Endodermal cell (in vitro differentiated cells): Measurements from ENCODE around the gene CBLL1. TPM values are rescaled to one million over a fixed set of nuclear protein-coding genes. Genes with fewer than 3 reads are reported as not detected.

ENCODE experiments used
- DNase-seq: peaks from one replicate; pipeline ENCODE4 v3.0.0-alpha.2; 2017
- H3K27ac ChIP-seq: 2 replicates; pipeline ENCODE4 v1.5.1; 2013; ENCODE audit warnings: mild to moderate bottlenecking, low read depth, low read length, moderate library complexity
- H3K27me3 ChIP-seq: 2 replicates; pipeline ENCODE4 v1.6.1; 2013; ENCODE audit warnings: mild to moderate bottlenecking, low read length, moderate library complexity; ENCODE audit not compliant: insufficient read depth, control insufficient read depth, poor library complexity, severe bottlenecking
- H3K36me3 ChIP-seq: 2 replicates; pipeline ENCODE4 v1.7.0; 2013; ENCODE audit warnings: mild to moderate bottlenecking, low read length, moderate library complexity; ENCODE audit not compliant: control insufficient read depth, insufficient read depth
- H3K4me1 ChIP-seq: one replicate; pipeline ENCODE4 v1.7.0; 2013; ENCODE audit warnings: low read length; ENCODE audit not compliant: control insufficient read depth, insufficient read depth
- H3K4me3 ChIP-seq: 2 replicates; pipeline ENCODE4 v1.5.1; 2013; ENCODE audit warnings: mild to moderate bottlenecking, low read length, moderate library complexity
- H3K9ac ChIP-seq: 2 replicates; pipeline ENCODE4 v1.6.1; 2013; ENCODE audit warnings: mild to moderate bottlenecking, low read length, moderate library complexity; ENCODE audit not compliant: poor library complexity, severe bottlenecking; ENCODE audit errors: extremely low read depth
- H3K9me3 ChIP-seq: 2 replicates; pipeline ENCODE4 v1.6.1; 2013; ENCODE audit warnings: mild to moderate bottlenecking, low read length, moderate library complexity; ENCODE audit not compliant: control insufficient read depth
- H3K27ac Mint-ChIP-seq: 2 replicates; pipeline ENCODE4 v1.8.0; 2020; ENCODE audit warnings: mixed read lengths
- H3K27me3 Mint-ChIP-seq: 2 replicates; pipeline ENCODE4 v1.8.0; 2021; ENCODE audit warnings: mild to moderate bottlenecking, mixed read lengths; ENCODE audit not compliant: insufficient read depth
- H3K36me3 Mint-ChIP-seq: 2 replicates; pipeline ENCODE4 v1.8.0; 2020; ENCODE audit warnings: low read depth, mixed read lengths
- H3K4me1 Mint-ChIP-seq: 2 replicates; pipeline ENCODE4 v1.8.0; 2020; ENCODE audit warnings: mixed read lengths
- H3K4me3 Mint-ChIP-seq: 2 replicates; pipeline ENCODE4 v1.8.0; 2020; ENCODE audit warnings: mild to moderate bottlenecking, moderate library complexity, mixed read lengths
- H3K9me3 Mint-ChIP-seq: 2 replicates; pipeline ENCODE4 v1.8.0; 2020; ENCODE audit warnings: mild to moderate bottlenecking, mixed read lengths
- WGBS, 2 experiments: methylation state at CpG; one replicate each; pipeline versions ENCODE4 v1.1.5 to v1.1.7; 2013; ENCODE audit warnings: missing lambda C conversion rate in 2 of 2, mixed read lengths in 1 of 2; ENCODE audit not compliant: insufficient coverage in 1 of 2, insufficient read length in 1 of 2; 5-methylcytosine and 5-hydroxymethylcytosine counted together
- long read RNA-seq, 4 experiments: library from polyadenylated mRNA in 2 of 4; library from RNA in 1 of 4; library from capped mRNA in 1 of 4; stranded (forward) in 3 of 4; unstranded in 1 of 4; transcript quantifications; one replicate each; pipeline ENCODE4 v2.0.0, GENCODE V29; 2020 to 2021; ENCODE audit warnings: inconsistent platforms in 1 of 4
- polyA plus RNA-seq, 2 experiments: library from polyadenylated mRNA; stranded (reverse); fragments of 50-300 nt; gene quantifications; one replicate each; pipeline ENCODE4 v1.2.3, GENCODE V29; 2013
- total RNA-seq, 2 donors: library from RNA; stranded (reverse); fragmentation: NEBNext Ultra II Directional in 1 of 2; extraction: Animal tissue kit (Norgen Biotek cat#: 25700) in 1 of 2; gene quantifications; 2 replicates in 1 of 2; 3 replicates in 1 of 2; pipeline ENCODE4 v1.2.1, GENCODE V29; 2021
- TF ChIP-seq, protein P1 (sequence below): fragments of 200-600 bp; sonication (generic); conservative IDR thresholded peaks from 2 replicates; pipeline ENCODE4 v1.5.0; 2021; ENCODE audit warnings: antibody characterized with exemption, mild to moderate bottlenecking

CBLL1 gene, protein sequence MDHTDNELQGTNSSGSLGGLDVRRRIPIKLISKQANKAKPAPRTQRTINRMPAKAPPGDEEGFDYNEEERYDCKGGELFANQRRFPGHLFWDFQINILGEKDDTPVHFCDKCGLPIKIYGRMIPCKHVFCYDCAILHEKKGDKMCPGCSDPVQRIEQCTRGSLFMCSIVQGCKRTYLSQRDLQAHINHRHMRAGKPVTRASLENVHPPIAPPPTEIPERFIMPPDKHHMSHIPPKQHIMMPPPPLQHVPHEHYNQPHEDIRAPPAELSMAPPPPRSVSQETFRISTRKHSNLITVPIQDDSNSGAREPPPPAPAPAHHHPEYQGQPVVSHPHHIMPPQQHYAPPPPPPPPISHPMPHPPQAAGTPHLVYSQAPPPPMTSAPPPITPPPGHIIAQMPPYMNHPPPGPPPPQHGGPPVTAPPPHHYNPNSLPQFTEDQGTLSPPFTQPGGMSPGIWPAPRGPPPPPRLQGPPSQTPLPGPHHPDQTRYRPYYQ
- 10 to 100 TPM; 33.3 to 34.7 TPM for total RNA-seq
- polyA plus RNA-seq (2013, experiment 1 of 2), result 35.0 TPM
- 32.7 TPM for polyA plus RNA-seq (2013, experiment 2 of 2)
- long read RNA-seq, experiment 1, full-length matches to known transcripts, result 2 of 15 reads
- long read RNA-seq, experiment 1, partial matches to known transcripts, result 6 of 15 reads
- long read RNA-seq, experiment 1, other reads (novel, unspliced or antisense), result 7 of 15 reads
- long read RNA-seq, experiment 2, full-length matches to known transcripts, result 61 of 71 reads
- long read RNA-seq, experiment 2, partial matches to known transcripts, result 2 of 71 reads
- long read RNA-seq, experiment 2, other reads (novel, unspliced or antisense), result 8 of 71 reads
- long read RNA-seq, experiment 3, full-length matches to known transcripts, result 8 of 16 reads
- long read RNA-seq, experiment 3, partial matches to known transcripts, result 3 of 16 reads
- long read RNA-seq, experiment 3, other reads (novel, unspliced or antisense), result 5 of 16 reads
- long read RNA-seq, experiment 4, full-length matches to known transcripts, result 10 of 13 reads
- long read RNA-seq, experiment 4, partial matches to known transcripts, result 0 of 13 reads
- long read RNA-seq, experiment 4, other reads (novel, unspliced or antisense), result 3 of 13 reads

DNA sequence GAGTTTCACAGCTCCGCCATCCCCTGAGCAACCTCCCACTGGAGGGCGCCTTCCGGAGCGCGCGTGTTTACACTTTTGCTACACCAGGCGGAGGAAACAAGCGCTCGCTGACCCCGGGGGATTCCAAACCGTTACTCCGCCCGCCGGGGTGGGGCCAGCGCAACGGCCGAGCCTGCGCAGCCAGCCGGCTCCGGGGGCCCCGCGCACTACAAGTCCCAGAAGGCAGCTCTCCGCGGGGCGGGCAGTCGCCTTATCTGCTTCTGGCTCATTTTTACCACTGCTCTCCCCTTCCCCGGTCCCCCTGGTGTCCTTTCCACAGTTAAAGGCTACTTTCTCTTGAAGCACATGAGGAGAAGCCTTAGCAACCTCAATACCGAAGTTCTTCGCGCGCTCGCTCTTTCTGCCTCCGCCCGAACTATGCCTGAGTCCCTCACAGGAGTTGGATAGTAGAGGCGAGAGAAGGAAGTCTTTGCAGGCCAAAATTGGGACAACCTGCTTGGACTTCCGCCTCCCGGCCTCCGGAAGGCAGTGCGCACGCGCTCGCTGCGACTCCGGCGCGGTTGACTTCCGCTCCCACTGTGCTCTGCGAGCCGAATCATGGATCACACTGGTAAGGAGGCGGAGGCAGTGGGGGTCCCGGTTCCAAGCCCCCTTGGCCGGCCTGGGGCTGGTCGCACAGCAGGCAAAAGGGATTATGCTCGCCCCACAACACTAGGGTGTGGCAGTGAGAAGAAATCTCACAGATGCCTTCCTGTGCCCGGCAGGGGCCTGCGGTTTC is at the start of gene CBLL1:
TSS of gene CBLL1 (plus strand) at position 576 of the 778 bp plus-strand sequence. CDS start at position 598, 22 bp downstream.
- H3K27me3 Mint-ChIP-seq, result peaks cover 15% of the 10 kb centered on the region
- no peaks in the 10 kb centered on the region for H3K9me3 ChIP-seq
- peak within 1 kb of the TSS; percentile 98 for H3K27ac Mint-ChIP-seq
- H3K9ac ChIP-seq, result peak within 1 kb of the TSS; percentile 79
- WGBS, 2 experiments, result 0% methylated on average over 12 to 56 of the region's 56 CpGs
- H3K4me1 ChIP-seq, result no peaks in the 10 kb centered on the region
- peak; percentile 97 for DNase-seq
- no peaks in the 10 kb centered on the region for H3K9me3 Mint-ChIP-seq
- no peaks in the 10 kb centered on the region for H3K36me3 Mint-ChIP-seq
- peak within 1 kb of the TSS; percentile 93 for H3K4me3 ChIP-seq
- peaks cover 14% of the 10 kb centered on the region for H3K27me3 ChIP-seq
- H3K4me1 Mint-ChIP-seq, result peaks cover 18% of the 10 kb centered on the region
- peaks cover 6% of the 10 kb centered on the region for H3K36me3 ChIP-seq
- TF ChIP-seq, protein P1, sequence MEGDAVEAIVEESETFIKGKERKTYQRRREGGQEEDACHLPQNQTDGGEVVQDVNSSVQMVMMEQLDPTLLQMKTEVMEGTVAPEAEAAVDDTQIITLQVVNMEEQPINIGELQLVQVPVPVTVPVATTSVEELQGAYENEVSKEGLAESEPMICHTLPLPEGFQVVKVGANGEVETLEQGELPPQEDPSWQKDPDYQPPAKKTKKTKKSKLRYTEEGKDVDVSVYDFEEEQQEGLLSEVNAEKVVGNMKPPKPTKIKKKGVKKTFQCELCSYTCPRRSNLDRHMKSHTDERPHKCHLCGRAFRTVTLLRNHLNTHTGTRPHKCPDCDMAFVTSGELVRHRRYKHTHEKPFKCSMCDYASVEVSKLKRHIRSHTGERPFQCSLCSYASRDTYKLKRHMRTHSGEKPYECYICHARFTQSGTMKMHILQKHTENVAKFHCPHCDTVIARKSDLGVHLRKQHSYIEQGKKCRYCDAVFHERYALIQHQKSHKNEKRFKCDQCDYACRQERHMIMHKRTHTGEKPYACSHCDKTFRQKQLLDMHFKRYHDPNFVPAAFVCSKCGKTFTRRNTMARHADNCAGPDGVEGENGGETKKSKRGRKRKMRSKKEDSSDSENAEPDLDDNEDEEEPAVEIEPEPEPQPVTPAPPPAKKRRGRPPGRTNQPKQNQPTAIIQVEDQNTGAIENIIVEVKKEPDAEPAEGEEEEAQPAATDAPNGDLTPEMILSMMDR, result peak; percentile 67
- peak within 1 kb of the TSS; percentile 95 for H3K4me3 Mint-ChIP-seq
- peak within 1 kb of the TSS; percentile 97 for H3K27ac ChIP-seq

DNA sequence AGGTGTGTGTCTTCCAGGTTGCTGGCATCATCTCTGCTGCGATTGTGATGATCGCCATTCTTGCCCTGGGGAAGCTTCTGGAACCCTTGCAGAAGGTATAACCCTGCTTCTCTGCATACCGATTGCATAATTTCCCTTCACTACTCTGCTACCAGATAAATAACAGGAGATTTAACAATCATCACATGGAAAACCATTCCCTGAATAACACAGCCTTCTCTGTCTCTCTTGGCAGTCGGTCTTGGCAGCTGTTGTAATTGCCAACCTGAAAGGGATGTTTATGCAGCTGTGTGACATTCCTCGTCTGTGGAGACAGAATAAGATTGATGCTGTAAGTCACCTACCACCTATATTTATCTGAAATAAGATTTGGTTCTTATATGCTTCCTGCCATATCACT is 49.6 kb upstream of the CBLL1 start:
- Histone ChIP-seq H3K9me3 (no peaks in the 10 kb centered on the region), H3K27me3 (no peaks in the 10 kb centered on the region), H3K4me1 (no peaks in the 10 kb centered on the region), H3K9ac (no peak overlapping the region), H3K4me3 (no peak overlapping the region), H3K27ac (no peak overlapping the region), H3K36me3 (no peaks in the 10 kb centered on the region)
- H3K4me1 Mint-ChIP-seq, result peaks cover 12% of the 10 kb centered on the region
- no peak overlapping the region for H3K27ac Mint-ChIP-seq
- DNase-seq, result no peak
- H3K9me3 Mint-ChIP-seq, result no peaks in the 10 kb centered on the region
- TF ChIP-seq, protein P1, result no peak
- H3K27me3 Mint-ChIP-seq, result no peaks in the 10 kb centered on the region
- H3K36me3 Mint-ChIP-seq, result no peaks in the 10 kb centered on the region
- WGBS, 2 experiments, result 88 to 90% methylated on average over 4 to 5 of the region's 5 CpGs
- no peak overlapping the region for H3K4me3 Mint-ChIP-seq
